Measurements from ENCODE around the gene DYDC2.
"Not testable (repeated sequence)": the region's sequence is repeated elsewhere in the genome, so short reads cannot be mapped to it uniquely, and the experiment has no call there.

DYDC2 gene, protein sequence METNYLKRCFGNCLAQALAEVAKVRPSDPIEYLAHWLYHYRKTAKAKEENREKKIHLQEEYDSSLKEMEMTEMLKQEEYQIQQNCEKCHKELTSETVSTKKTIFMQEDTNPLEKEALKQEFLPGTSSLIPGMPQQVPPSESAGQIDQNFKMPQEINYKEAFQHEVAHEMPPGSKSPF

DNA sequence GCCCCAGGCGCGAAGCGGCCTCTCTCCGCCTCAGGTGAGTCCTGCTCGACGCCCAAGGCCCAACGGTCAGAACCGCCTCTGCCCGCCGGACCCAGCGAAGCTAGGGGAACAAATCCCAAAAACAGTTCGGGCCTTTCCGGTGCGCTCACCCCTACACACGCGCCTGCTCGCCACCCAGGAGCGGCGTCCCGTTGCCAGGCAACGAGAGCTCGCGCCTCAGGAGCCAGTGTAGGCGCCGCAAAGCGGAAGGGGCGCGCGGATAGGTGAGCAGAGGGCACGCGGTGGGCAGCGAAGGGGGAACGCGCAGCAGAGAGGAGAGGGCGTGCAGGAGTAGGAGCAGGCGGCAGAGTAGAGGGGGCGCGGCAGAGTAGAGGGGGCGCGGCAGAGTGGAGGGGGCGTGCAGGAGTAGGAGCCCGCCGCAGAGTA lies at the start of gene DYDC2, which contains the start of gene DYDC1:
TSS of gene DYDC2 (plus strand) at position 219 of the 426 bp plus-strand sequence. CDS start 5,663 bp downstream, outside the sequence.
TSS of gene DYDC1 (minus strand) at position 193 of the 426 bp plus-strand sequence. CDS start 4,154 bp downstream, outside the sequence.
- DNase-seq (ENCODE audit: low spot score) = no peak

DNA sequence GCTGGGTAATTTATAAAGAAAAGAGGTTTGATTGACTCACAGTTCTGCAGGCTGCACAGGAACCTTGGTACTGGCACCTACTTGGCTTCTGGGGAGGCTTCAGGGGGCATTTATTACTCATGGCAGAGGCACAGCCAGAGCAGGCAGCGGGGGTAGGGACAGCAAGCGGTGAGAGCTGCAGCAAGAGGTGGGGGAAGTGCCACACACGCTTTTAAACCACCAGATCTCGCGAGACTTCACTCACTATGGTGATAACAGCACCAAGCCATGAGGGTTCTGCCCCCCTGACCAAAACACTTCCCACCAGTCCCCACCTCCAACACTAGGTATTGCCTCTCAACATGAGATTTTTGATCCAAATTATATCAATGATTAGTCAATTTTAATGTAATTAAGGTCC lies 43.1 kb upstream of the DYDC2 start:
- DNase-seq (ENCODE audit: low spot score) = no peak

DNA sequence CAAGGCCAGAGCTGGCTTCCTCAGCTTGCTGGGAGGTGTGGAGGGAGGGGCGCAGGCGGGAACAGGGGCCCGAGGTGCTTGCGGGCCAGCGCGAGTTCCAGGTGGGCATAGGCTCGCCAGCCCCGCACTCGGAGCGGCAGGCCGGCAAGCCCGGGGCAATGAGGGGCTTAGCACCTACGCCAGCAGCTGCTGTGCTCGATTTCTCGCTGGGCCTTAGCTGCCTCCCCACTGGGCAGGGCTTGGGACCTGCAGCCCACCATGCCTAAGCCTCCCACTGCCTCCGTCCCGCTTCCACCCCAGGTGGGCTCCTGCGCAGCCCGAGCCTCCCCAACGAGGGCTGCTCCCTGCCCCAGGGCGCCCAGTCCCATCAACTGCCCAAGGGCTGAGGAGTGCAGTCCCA lies 41.2 kb upstream of the DYDC2 start:
- DNase-seq (ENCODE audit: low spot score) = no peak

DNA sequence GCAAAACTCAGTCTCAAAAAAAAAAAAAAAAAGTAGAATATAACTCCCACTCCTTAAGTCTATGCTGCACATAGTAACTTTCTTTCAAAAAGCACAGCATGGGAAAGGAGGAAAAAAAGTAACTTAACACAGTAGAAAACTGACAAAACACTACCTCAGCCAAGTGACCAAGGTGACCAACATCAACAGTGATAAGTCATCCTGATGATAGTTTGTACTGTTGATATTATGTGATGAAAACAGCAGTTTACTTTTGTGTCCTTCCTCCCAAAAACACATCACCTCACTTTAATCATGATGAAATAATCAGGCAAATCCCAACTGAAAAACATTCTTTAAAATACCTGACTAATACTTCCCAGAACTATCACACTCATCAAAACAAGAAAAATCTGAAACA lies 37.8 kb upstream of the DYDC2 start:
- no peak for DNase-seq (ENCODE audit: low spot score)

DNA sequence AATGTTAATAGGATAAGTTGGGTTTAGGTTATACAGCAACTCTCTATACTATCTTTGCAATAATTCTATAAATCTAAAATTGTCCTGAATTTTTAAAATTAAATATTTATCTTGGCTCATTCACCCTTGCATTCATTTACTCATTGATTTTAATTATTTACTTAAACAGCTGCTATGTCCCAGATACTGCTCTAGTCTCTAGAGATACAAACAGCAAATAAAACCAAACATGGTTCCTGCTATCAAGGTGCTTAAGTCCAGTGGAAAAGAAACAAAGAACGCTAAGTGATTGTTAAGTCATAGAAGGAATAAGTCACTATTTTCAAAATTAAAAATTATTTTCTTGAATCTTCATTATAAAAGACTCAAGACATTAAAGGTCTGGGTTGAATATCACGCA lies 37.3 kb upstream of the DYDC2 start:
- DNase-seq (ENCODE audit: low spot score) = no peak

DNA sequence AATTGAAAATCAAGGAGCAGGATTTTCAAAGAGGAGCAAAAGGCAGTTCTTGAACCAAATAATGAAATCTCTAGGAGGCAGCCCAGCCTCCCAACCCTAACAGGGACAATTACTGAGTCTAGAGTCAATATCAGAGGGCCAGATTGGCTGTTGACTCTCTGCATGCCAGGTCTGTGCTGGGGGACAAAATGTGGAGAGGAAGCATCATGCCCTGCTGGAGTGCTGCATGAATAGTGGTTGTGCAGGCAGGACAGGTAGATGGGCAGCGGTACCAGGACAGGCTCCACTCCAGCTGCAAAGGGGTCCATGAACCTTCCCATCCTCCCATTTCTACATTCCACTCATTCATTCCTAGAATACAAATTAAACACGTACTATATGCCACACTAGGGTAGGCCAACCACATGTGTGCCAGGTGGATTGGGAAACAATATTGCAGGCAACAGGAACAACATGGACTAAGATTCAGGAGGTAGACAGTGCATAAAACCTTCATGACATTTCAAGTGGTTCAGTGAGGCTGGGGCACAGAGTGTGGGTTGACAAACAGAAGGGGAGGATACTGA lies 36.8 kb upstream of the DYDC2 start:
- no peak for DNase-seq (ENCODE audit: low spot score)

DNA sequence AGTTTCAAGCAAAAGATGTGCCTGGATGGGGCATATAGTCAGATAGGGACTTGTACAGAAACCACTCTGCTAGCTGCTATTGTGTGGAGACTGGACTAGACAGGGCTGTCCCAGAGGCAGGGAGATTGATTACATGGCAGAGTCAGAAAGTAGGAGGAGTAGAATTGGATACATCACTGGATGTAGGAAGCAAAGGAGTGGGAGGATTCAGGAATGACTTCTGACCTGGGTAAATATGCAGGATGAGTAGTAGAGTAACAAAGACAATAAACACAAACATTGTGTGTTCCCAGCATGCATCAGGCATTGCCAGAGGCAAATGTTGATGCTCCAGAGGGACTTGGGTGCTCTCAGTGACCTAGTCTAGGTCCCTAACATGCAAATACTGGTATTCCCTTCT lies 36.2 kb upstream of the DYDC2 start:
- peak; percentile 11 for DNase-seq (ENCODE audit: low spot score)

DNA sequence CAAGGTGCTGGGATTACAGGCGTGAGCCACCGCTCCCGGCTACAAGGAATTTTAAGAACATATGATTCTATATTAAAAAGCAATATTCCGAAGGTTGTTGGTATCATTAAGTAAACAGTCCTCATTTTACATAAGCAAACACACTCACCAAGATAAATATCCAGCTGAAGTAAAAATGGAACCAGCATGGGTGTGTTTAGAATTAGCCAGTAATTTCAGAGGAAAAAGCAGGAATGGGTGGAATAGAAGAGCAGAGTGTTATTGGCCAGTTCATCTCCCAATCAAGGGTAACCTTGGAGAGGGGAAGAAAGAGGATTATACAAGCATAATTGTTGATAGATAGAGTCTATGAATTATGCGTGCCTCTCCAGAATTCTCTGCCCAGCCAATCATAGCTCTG lies 35.4 kb upstream of the DYDC2 start:
- DNase-seq (ENCODE audit: low spot score) = no peak

DNA sequence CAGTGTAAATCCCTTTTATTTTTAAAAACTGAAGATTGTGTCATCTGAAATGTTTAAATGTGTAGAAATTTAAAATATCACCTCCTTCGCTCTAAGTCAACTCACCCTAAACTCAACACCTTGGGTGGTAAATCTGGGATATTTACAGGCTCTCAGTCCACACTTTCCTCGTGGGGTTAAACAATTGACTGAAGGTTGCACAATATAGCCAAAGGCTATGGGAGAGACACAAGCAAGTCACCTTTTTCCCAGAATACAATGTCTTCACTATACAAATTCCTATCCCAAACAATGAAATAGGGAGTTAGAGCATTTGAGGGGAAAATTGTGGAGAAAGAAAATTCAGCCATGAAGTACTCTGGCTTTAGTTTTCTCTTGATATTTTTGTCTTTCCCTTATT lies 34.4 kb upstream of the DYDC2 start:
- DNase-seq (ENCODE audit: low spot score) = no peak

DNA sequence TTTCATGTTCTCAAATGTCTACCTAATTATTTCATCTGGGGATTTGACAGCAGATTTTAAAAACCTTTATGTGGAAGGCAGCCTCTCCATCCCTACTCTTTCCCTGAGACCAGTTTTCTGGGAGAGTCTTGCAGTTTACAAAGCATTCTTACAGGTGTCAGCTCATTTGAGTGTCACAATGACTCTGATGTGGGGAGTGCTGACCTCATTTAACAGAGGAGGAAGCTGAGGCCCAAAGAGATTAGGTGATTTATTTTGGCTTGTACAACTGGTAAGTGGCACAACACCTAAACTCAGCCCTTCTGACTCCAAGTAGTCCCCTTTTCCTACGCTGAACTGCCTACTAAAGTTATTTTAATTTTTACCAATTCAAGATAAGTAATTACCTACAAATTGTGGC lies 33.9 kb upstream of the DYDC2 start:
- no peak for DNase-seq (ENCODE audit: low spot score)

DNA sequence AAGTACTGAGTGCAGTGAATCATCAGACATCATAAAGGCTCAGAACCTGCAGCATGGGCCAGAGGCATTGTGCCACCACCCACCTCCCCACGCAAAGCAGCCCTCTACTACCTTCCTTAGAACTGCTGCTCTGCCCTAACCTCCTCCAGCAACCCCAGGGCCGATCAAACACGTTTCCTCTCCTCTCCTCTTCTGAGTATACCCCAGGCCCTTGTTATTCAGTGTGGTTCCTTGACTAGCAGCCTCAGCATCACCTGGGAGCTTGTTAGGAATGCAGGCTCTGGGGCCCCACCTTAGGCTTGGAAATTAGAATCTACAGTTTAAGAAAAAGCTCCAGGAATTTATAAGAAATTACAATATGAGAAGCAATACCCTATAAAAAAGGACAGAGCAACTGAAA lies 33.3 kb upstream of the DYDC2 start:
- no peak for DNase-seq (ENCODE audit: low spot score)

DNA sequence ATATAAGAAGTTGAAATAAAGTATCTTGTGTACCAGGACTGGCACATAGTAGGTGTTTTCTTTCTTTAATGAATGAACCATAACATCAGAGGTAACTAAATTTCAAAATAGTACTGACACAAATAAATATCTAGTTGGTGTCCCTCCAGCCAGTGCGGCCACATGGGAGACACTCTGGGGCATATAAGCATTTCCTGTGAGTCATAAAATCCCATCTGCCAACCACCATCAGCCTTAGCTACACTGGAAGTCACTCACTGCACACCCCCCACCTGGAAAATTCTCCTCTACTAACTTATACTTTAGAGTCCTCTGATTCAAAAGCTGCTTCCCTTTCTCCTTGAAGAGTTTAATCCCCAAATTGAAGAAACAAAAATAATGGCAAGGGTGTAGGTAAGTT lies 32.5 kb upstream of the DYDC2 start:
- peak; percentile 57 for DNase-seq (ENCODE audit: low spot score)

DNA sequence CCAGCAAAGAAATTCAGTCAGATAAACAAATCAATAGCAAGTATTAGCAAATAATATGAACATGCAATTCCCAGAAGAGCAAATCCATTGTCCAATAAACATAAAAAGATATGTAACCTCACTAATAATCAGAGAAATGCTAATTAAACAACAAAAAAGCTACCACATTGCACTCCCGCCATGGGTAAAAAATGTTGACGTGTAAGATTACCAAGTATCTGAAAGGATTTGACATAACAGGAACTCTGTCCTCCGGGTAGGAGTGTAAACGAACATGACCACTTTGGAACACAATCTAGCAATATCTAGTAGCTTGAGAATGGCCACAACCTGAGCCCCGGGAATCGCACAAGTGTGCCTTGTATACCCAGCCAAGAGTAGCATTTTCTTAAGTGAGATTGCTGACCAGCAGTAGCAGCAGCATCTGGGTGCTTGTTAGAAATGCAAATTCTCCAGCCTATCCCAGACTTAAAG lies 31.7 kb upstream of the DYDC2 start:
- DNase-seq (ENCODE audit: low spot score) = no peak

DNA sequence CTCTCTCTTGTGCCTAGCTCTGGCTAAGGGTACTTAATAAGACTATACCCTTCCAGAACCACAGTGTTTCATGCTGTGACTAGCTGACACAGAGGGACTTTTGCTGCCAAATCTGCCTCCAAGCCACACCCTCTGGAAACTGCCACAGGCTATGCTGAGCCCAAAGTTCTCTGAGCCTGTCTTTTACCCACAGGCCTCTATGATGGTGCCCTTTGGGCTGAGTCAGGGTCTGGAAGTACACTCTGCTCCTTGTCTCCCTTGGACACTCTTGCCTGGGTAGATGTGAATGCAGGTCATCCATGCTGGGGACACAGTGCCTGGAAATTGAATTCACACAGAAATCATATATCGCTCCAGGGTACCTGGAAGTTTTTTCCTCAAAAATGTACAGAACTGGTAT lies 22.6 kb upstream of the DYDC2 start:
- DNase-seq (ENCODE audit: low spot score) = no peak

DNA sequence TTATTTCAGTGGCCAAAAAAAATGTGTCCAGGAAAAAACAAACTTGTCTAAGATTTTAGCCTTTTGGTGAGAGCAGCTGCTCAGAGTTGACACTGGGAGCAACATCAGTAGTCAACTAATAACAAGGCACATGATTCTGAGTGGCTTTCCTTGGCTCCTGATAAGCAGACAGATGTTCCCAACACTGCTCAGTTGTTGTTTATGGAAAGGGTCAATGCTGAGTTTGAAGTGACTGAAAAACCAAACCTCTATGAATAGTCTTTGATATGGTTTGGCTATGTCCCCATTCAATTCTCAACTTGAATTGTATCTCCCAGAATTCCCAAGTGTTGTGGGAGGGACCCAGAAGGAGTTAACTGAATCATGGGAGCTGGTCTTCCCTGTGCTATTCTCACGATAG lies 12.3 kb upstream of the DYDC2 start:
- DNase-seq (ENCODE audit: low spot score) = no peak

DNA sequence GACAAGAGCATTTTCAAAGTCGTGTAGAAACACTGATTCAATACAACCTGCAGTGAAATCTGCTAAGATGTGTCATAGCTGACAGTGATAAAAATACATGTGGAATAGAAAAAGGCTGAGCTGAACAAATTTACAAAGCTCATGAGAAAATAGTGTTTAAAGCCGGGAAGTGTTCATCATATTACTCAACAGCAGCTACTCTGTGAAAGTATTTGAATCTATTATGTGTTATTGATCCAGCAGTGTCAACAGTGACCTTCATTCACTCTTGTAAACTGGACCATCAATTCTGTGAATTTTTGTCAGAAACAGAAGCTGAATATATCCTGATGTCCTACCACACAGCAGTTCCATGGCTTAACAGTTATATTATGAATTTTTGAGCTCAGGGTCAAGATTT lies 11.7 kb upstream of the DYDC2 start:
- no peak for DNase-seq (ENCODE audit: low spot score)

DNA sequence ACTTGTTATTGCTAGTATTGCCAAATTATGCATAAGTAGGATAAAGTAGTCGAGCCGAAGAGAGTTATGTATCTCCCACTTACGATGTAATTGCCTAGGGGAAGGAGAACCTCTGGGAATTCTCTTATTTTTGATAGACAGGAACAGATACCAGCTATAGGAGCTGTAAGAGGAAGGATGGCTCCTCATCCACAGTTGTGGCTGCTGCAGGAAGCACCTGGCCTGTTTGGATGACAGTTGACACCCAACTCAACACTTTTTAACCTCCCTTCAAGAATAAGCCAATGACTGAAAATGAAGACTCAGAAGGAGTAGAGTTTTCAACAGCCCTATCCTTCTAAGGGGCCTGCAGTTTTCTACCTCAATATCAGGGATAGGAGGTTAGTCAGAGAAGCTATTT lies 6.3 kb upstream of the DYDC2 start:
- DNase-seq (ENCODE audit: low spot score) = no peak

DNA sequence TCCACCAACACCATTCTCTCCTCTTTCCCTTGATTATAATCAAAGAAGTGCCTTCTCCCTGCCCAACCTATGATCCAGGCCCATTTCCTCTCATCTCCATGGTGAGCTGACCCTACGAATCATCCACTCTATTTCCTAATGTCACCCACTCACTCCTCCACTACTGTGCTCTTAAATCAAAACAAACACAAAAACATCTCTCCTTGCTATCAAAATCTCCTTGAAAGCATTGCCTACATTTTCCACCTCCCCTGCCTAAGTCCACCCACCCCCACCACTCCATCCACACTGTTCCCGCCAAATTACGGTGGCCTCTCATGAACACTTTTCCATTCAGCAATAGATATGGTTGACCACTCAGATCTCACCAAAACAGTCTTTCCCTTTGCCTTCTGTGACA lies 5.4 kb upstream of the DYDC2 start:
- DNase-seq (ENCODE audit: low spot score) = no peak

DNA sequence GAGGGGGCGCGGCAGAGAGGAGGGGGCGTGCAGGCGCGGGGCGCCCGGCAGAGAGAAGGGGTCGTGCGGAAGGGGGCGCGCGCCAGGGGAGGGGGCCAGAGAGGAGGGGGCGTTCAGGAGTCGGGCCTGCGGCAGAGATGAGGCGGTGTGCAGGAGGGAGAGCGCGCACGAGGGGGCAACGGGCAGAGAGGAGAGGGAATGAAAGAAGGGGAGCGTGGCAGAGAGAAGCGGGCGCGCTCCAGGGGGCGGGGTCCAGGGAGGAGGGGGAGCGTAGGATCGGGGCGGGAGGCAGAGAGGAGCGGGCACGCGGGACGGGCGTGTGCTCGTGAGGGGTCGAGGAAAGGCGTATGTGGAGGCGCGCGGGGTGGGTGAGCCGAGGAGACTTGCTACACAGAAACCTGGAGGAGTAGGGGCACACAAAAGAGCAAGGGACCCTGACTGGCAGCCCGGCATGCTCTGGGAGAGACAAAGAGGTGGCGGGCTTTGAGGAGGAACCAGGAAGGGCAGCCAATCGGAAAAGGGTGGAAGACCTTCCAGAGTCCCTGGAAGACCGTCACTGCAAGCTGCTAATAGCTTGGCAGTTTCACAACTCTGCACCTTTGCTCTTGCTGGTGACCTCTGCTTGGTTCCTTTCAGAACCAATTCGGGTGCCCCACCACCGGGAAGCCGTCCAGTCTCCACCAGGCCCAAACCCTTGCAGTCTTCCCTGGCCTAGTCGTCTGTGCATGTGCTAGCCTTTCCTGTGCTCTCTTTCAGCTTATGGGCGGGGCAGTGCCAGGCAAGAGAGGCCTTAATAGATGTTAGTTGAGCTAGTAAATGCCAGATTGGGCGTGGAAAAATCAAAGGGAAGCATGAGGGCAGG lies 639 bp downstream of the DYDC2 start:
- DNase-seq (ENCODE audit: low spot score) = peak; percentile 60

DNA sequence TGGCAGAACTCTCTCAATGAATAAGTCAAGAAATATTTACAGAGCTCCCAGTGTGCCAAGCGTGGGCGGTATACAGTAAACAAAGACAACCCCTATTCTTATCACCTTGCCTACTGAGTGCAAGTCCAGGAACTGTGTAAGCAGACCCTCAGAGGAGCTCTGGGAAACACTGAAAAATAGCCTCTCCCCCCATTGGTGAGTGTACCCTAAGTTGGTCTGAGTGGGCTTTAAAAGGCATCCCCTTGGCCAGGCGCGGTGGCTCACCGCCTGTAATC lies 1.2 kb downstream of the DYDC2 start:
- DNase-seq (ENCODE audit: low spot score) = no peak

DNA sequence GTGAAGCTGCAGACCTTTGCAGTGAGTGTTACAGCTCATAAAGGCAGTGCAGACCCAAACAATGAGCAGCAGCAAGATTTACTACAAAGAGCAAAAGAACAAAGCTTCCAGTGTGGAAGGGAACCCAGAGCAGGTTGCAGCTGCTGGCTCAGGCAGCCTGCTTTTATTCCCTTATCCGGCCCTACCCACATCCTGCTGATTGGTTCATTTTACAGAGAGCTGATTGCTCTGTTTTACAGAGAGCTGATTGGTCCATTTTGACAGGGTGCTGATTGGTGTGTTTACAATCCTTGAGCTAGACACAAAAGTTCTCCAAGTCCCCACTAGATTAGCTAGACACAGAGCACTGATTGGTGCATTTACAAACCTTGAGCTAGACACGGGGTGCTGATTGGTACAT lies 2.3 kb downstream of the DYDC2 start:
- not testable (repeated sequence) for DNase-seq (ENCODE audit: low spot score)

DNA sequence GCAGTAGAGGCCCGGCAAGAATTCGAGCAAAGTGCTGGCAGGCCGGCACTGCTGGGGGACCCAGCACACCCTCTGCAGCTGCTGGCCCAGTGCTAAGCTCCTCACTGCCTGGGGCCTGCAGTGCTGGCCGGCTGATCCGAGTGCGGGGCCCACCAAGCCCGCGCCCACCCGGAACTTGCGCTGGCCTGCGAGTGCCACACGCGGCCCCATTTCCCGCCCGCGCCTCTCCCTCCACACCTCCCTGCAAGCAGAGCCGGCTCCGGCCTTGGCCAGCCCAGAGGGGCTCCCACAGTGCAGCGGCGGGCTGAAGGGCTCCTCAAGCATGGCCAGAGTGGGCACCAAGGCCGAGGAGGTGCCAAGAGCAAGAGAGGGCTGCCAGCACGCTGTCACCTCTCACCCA lies 3.1 kb downstream of the DYDC2 start:
- no peak for DNase-seq (ENCODE audit: low spot score)

DNA sequence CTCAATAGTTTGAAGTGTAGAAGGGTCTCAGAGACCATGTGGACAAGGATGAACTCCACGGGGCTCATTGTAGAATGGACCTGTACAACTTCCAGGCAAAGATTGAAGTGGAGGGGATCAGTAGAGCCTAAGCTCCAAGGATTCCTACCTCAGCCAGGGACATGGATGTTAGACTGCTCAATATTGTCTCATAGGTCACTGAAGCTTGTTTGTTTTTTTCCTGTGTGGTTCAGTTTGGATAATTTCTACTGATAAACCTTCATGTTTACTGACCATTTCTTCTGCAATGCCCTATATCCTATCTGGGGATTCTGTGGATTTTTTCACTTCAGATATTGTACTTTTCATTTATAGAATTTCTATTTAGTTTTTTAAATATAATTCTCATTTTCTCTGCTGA lies 8.9 kb downstream of the DYDC2 start:
- DNase-seq (ENCODE audit: low spot score) = no peak

DNA sequence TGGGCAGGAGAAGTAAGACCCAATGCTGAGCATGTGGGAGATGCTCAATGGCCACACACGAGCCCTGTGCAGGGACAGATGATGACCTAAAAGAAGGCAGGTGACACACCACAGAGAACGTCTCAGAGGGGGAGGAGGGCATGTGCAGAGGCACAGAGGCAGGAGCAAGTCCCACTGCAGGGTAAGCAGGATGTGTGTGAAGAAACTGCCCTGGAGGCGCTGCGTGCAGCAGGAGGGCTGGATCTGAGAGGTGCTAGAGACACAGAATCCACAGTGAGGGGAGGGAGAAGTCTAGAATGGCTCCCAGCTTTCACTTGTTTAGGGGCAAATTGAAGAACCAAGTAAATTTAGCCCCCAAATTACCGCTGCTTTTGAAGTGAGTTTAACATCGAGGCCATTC lies 14.9 kb downstream of the DYDC2 start:
- no peak for DNase-seq (ENCODE audit: low spot score)

Measured in SW480 (cell line).